Limb (tissue), 2 donors: Measurements from ENCODE around the gene GPR55.

ENCODE experiments used
- DNase-seq, 2 donors: peaks; one replicate each; pipeline ENCODE4 v3.0.0-alpha.2; 2016; ENCODE audit errors: extremely low spot score in 2 of 2

GPR55 gene

GRCh38 chr2:230881840-230882239 is 43.2 kb downstream of the GPR55 start:
- peak in 1 of 2 donors; percentile 16 for DNase-seq

DNA sequence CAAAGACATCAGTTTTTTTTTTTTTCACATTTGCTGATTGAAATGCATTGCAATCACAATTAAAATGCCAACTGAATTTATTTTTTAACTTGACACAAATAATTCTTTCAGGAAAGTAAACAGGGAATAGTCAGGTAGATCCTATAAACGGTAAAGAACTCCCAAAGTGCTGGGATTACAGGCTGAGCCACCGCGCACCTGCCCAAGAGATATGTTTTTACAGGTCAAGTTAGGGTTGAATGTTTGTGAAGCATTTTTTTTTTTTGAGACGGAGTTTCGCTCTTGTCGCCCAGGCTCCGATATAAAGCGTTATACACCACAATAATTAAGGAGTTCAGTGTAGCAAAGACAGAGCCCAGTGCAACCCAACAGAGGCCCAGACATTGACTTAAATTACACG is 45.2 kb downstream of the GPR55 start:
- DNase-seq: no peak

- DNase-seq: no peak
Observed at GRCh38 chr2:230879271-230879882, 45.7 kb downstream of the GPR55 start.

- no peak for DNase-seq
Observed at GRCh38 chr2:230878599-230879188, 46.3 kb downstream of the GPR55 start.

- no peak for DNase-seq
Observed at GRCh38 chr2:230877759-230878598, 47.1 kb downstream of the GPR55 start.

- no peak for DNase-seq
Observed at GRCh38 chr2:230877116-230877758, 47.8 kb downstream of the GPR55 start.

DNA sequence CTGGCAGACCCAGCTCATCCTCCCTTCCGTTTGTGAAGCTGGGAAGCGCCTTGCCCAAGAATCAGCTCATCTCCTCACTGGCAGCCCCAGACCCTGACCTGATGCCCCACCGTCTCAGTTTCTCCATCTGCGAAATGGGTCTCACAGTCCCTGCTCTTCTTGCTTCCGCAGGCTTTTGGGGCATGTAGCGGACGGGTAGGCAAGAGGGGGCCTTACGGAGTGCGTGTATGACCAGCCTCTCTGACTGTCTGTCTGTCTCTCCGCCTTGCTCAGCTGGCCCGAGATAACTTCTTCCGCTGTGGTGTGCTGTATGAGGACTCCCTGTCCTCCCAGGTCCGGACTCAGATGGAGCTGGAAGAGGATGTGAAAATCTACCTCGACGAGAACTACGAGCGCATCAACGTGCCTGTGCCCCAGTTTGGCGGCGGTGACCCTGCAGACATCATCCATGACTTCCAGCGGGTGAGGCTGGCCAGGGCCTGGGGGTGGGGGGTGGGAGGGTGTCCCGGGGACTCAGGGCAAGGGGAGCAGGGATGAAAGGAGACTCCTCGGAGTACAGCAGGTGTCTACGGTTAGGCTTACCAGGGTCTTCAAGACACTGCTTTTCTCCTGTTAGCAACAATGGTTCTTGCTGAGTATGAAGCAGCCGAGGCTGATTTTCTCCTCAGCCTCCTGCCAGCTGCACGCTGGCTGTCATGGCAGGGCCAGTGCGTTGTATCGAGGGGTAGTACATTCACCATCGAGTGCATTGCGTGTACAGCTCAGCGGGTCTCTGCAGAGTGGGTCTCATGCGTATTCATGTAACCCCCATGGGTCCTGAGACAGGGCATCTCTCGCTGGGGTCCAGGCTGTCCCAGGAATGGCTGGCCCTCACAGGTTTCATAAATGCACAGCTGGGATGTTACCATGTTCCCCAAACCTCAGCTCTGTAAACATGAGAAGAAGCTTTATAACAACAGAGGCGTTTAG is 49.4 kb downstream of the GPR55 start:
- no peak for DNase-seq

GRCh38 chr2:230874876-230875275 is 50.2 kb downstream of the GPR55 start:
- no peak for DNase-seq

DNA sequence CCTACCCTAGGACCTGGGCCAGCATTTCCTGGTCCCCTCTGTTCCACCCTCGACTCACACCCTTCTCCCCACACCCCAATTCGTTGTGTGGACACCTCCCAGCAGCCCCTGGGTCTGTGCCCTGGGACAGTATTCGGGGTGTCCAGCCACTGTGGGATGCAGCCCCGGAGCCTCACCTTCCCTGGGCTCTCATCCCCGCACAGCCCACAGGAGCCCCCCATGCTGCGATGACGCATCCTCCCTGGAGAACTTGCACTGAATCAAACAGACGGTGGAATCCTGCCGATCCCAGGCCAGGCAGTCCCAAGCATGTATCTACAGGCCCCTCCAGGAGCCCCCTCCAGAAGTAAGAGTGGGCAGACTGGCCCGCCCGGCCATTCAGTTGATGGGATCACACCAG is 50.6 kb downstream of the GPR55 start:
- DNase-seq: no peak

GRCh38 chr2:230873661-230874401 is 51.2 kb downstream of the GPR55 start:
- no peak for DNase-seq

GRCh38 chr2:230872968-230873660 is 51.9 kb downstream of the GPR55 start:
- no peak for DNase-seq

- DNase-seq: no peak
Observed at GRCh38 chr2:230872151-230872967, 52.7 kb downstream of the GPR55 start.

DNA sequence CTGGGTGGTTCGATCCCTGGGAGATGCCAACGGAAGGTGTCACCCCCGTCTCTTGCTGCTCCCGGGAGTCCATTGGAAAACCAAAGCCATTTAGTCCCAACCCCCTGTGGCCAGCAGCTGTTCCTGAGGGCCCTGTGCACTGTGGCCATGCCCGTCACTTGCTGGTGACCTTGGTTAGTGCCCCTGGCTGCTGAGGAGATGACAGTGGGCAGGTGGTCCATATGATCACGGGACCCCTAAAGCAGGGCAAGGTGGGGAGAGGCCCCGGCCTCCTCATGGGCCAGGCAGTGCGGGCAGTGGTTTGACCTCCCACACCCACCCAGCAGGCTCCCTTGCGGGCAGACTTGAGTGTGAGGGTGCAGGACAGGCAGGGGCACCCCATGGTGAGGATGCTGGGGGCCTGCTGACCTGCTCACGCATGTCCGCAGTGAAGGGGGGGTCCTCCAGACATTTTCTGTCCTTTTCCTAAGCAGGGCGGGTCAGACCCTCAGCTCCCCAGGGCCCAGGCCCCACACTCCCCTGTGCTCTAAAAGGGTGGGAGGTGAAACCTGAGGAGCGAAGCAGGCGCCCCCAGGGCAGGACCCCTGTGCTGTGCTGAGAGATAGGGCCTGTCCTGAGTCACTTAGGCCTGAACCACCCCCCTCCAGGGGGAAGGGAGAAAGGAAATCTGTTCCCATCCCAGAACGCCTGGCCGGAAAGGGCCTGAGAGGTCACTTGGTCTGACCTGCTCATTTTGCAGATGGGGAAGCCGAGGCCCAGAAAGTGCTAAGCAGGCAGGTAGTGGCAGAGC is 53.5 kb downstream of the GPR55 start:
- no peak for DNase-seq

DNA sequence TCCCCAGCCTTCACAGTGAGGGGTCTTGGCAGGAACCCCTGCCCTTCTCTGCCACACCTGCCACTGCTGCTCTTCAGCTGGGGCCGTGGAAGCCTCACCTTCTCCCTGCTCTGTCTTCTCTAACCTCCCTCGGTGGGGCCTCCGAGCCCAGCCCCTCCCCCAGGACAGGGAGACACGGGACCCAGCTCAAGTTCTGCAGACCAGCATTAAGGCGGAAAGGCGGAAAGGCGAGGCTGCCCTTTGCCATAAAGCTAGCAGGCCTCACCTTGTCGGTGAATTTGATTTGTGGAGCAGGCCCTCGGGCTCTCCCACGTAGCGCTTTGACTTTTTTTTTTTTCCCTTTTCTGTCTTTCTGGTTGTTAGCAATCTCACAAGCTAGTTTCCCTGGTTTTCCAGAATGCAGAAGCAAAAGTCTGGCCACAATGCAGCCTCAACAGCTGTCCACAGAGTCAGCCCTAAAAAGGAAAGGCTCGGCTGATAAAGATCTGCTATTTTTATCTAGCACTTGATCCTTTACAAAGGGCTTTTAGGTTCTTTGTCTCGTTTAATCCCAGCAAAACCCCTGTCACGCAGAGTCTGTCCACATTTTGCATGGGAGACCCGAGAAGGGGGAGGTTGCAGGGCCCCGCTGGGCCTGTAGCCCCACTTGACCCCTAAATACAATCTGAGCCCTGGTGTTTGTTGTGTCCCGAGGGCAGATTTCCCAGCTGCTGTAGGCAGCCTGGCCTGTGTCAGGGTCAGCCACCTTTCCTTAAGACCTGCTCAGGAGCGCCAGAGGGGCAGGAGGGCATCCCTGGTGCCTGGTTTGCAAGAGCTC is 54.3 kb downstream of the GPR55 start:
- peak; percentile 27 to 66 for DNase-seq

DNA sequence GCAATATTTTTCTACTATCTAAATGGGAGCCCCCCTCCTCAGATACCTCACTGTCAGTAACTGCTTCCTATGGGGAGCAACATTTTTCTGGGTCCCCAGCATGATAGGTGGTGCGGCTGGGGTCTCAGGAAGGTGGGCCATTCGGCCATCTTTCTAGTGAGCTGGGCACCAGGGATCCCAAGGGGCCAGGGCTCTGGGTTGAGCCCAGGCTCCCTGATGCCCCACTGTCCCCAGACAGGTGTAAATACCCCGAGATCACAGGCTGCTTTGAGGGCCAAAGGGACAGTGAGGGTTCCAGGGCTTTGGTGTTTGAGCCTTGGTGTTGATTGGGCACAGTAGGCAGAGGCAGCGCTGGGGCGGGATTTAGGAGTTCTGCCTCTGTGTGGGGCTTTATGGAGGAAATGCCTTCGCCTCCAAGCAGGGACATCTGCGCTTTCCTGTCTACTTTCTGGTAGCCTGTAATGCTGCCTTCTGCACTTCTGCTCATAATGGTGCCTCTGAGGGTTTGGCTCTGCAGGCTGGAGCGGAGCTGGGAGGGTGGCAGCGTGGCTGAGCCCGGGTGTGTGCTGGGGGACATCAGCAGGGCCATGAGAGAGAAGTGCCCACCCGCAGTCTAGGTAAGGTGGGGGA is 55.0 kb downstream of the GPR55 start:
- DNase-seq: peak in 1 of 2 donors; percentile 11
